ENCODE data around the gene ST3GAL2. TPM values are rescaled to one million over a fixed set of nuclear protein-coding genes. Genes with fewer than 3 reads are reported as not detected.

ST3GAL2 gene
- 43.6 TPM for total RNA-seq

GRCh38 chr16:70438969-70439862 lies at the start of gene ST3GAL2:
ST3GAL2 (minus strand) TSS chr16:70439100; CDS start chr16:70398530, 40,570 bp downstream.

GRCh38 chr16:70454222-70455034 lies 15.5 kb upstream of the ST3GAL2 start, which contains the start of gene FCSK:
FCSK (plus strand) TSS chr16:70454595; CDS start chr16:70463191, 8,596 bp downstream.

Small RNA genes lying within 50 kb of the gene (small RNA-seq; reads per million reads assigned to genes)
- gene RNU6-23P (ENCODE audit: low replicate concordance) (0.32 reads per million, percentile 37 among the genes with 10 or more reads in this experiment), gene RPS27P26 (ENCODE audit: low replicate concordance) (not detected)

Other genes with a start within 250 kb of the ST3GAL2 start
- gene EXOSC6, start 187.2 kb downstream of the ST3GAL2 start, total RNA-seq, result 28.8 TPM
- 77.0 TPM for gene AARS1, start 149.6 kb downstream of the ST3GAL2 start, total RNA-seq
- 22.3 TPM for gene DDX19B, start 139.9 kb downstream of the ST3GAL2 start, total RNA-seq
- 38.1 TPM for gene DDX19A, start 92.2 kb downstream of the ST3GAL2 start, total RNA-seq
- gene FCSK, start 15.5 kb upstream of the ST3GAL2 start, total RNA-seq, result 19.1 TPM
- 36.8 TPM for gene COG4, start 84.5 kb upstream of the ST3GAL2 start, total RNA-seq
- gene SF3B3, start 84.7 kb upstream of the ST3GAL2 start, total RNA-seq, result 192 TPM
- gene IL34, start 207.5 kb upstream of the ST3GAL2 start, total RNA-seq, result 4.7 TPM
- gene MTSS2, start 247.0 kb upstream of the ST3GAL2 start, total RNA-seq, result 37.1 TPM